Measurements from ENCODE around the gene ABCA8. TPM values are rescaled to one million over a fixed set of nuclear protein-coding genes. Genes with fewer than 3 reads are reported as not detected.
"Not testable (repeated sequence)": the region's sequence is repeated elsewhere in the genome, so short reads cannot be mapped to it uniquely, and the experiment has no call there.

ABCA8 gene
- not detected in 2 replicates for total RNA-seq

DNA sequence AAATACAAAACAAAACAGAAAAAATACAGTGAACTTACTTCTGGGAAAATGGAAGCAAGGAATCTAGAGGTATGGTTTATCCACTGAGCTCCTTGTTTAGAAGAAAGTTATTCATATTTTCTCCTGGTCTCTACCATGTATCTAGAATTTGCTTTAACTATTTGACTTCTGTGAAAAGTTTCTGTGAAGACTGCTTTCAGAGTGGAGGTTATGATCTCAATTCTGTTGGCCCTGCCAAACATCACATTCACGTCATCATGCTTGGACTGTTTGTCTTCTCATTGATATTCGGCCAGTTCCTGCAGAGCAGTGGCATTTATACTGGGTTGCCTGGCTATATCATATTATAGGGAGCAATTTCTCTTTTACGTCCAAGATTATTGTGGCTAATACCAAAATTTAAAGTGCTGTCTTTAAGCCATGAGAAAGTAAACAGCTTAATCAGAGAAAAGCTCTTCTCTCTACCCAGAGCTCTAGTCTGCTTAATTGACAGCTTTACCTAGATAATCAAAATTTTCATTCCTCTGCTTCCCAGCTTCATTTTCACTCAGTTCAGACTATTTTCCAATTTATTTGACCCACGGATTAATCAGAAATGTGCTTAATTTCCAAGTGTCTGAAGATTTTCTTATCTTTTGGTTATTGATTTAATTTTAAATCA, at the start of gene ABCA8:
TSS of gene ABCA8 (minus strand) at position 212 of the 661 bp plus-strand sequence. CDS start 13,358 bp downstream, outside the sequence.
- Mint-ChIP-seq H3K4me1 (ENCODE audit: low read depth) (no peaks in the 10 kb centered on the region), H3K9me3 (no peaks in the 10 kb centered on the region), H3K27ac (no peak within 1 kb of the TSS), H3K27me3 (ENCODE audit: low read depth) (no peaks in the 10 kb centered on the region), H3K4me3 (ENCODE audit: low read depth) (no peak within 1 kb of the TSS), H3K36me3 (ENCODE audit: low read depth) (no peaks in the 10 kb centered on the region)
- DNase-seq (ENCODE audit: low spot score), result no peak
- intact Hi-C loops (cut with micrococcal nuclease), result no loop called here

DNA sequence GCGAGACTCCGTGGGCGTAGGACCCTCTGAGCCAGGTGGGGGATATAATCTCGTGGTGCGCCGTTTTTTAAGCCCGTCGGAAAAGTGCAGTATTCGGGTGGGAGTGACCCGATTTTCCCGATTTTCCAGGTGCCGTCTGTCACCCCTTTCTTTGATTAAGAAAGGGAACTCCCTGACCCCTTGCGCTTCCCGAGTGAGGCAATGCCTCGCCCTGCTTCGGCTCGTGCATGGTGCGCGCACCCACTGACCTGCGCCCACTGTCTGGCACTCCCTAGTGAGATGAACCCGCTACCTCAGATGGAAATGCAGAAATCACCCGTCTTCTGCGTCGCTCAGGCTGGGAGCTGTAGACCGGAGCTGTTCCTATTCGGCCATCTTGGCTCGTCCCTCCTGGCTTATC, 49.6 kb upstream of the ABCA8 start:
- DNase-seq (ENCODE audit: low spot score); H3K4me3 Mint-ChIP-seq (ENCODE audit: low read depth); H3K27ac Mint-ChIP-seq; H3K4me1 Mint-ChIP-seq (ENCODE audit: low read depth); intact Hi-C loops (cut with micrococcal nuclease); H3K36me3 Mint-ChIP-seq (ENCODE audit: low read depth); H3K27me3 Mint-ChIP-seq (ENCODE audit: low read depth); H3K9me3 Mint-ChIP-seq: not testable (repeated sequence)

DNA sequence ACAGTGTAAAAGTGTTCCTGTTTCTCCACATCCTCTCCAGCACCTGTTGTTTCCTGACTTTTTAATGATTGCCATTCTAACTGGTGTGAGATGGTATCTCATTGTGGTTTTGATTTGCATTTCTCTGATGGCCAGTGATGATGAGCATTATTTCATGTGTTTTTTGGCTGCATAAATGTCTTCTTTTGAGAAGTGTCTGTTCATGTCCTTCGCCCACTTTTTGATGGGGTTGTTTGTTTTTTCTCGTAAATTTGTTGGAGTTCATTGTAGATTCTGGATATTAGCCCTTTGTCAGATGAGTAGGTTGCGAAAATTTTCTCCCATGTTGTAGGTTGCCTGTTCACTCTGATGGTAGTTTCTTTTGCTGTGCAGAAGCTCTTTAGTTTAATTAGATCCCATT, 44.6 kb upstream of the ABCA8 start:
- H3K4me1 Mint-ChIP-seq (ENCODE audit: low read depth); H3K27ac Mint-ChIP-seq; intact Hi-C loops (cut with micrococcal nuclease); H3K9me3 Mint-ChIP-seq; DNase-seq (ENCODE audit: low spot score); H3K27me3 Mint-ChIP-seq (ENCODE audit: low read depth); H3K36me3 Mint-ChIP-seq (ENCODE audit: low read depth); H3K4me3 Mint-ChIP-seq (ENCODE audit: low read depth): not testable (repeated sequence)

DNA sequence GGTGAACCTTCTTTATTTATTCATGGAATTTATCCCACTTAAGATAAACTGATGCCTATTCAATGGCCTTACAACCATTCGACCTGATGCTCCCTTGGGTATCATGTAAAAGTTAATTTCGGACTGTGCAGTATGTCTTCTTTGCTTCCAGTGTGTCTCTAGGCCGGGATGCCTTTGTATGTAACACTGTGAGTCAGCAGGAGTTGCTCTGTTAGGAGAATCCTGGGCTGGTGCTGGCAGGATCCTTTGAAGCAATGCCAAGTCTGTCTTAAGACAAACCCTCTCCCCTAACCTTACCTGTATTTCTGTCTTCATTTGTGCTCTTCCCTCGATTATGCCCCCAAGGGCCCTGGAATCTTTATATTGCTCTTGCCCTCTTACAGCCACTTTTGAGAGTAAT, 37.9 kb upstream of the ABCA8 start:
- intact Hi-C loops (cut with micrococcal nuclease), result no loop called here
- no peak overlapping the region for H3K4me3 Mint-ChIP-seq (ENCODE audit: low read depth)
- DNase-seq (ENCODE audit: low spot score), result no peak

GRCh38 chr17:68987966-68988365, 32.8 kb upstream of the ABCA8 start:
- H3K9me3 Mint-ChIP-seq, result no peaks in the 10 kb centered on the region
- H3K27ac Mint-ChIP-seq, result no peak overlapping the region
- no peak overlapping the region for H3K4me3 Mint-ChIP-seq (ENCODE audit: low read depth)
- no peak for DNase-seq (ENCODE audit: low spot score)
- no peaks in the 10 kb centered on the region for H3K27me3 Mint-ChIP-seq (ENCODE audit: low read depth)
- intact Hi-C loops (cut with micrococcal nuclease), result no loop called here
- no peaks in the 10 kb centered on the region for H3K4me1 Mint-ChIP-seq (ENCODE audit: low read depth)
- no peaks in the 10 kb centered on the region for H3K36me3 Mint-ChIP-seq (ENCODE audit: low read depth)

More for the DNA sequence above, 37.9 kb upstream of the ABCA8 start:
- H3K36me3 Mint-ChIP-seq (ENCODE audit: low read depth), result no peaks in the 10 kb centered on the region
- no peak overlapping the region for H3K27ac Mint-ChIP-seq
- H3K9me3 Mint-ChIP-seq, result no peaks in the 10 kb centered on the region
- H3K4me1 Mint-ChIP-seq (ENCODE audit: low read depth), result no peaks in the 10 kb centered on the region
- no peaks in the 10 kb centered on the region for H3K27me3 Mint-ChIP-seq (ENCODE audit: low read depth)

DNA sequence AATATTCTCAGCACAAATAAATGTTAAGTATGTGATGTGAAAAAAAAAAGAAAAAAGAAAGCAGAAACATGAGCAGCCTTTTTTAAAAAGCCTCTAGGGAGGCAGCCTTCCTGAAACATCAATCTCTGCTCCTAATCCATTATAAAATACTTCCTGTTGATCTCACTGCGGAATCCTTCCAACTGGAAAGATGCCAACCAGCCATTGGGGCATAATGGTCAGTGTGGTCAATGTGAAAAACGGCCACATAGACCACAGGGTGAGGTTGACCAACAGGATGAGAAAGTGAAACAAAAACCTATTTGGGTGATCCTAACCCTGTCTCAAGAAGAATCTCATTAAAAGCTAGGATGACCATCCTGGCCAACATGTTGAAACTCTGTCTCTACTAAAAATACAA, 26.1 kb upstream of the ABCA8 start:
- Mint-ChIP-seq H3K27ac (no peak overlapping the region), H3K27me3 (ENCODE audit: low read depth) (no peaks in the 10 kb centered on the region), H3K4me3 (ENCODE audit: low read depth) (no peak overlapping the region), H3K9me3 (no peaks in the 10 kb centered on the region), H3K36me3 (ENCODE audit: low read depth) (no peaks in the 10 kb centered on the region), H3K4me1 (ENCODE audit: low read depth) (no peaks in the 10 kb centered on the region)
- no peak for DNase-seq (ENCODE audit: low spot score)
- intact Hi-C loops (cut with micrococcal nuclease), result no loop called here

GRCh38 chr17:68973098-68973846, 18.1 kb upstream of the ABCA8 start:
- Mint-ChIP-seq H3K9me3 (no peaks in the 10 kb centered on the region), H3K27ac (no peak overlapping the region), H3K36me3 (ENCODE audit: low read depth) (no peaks in the 10 kb centered on the region), H3K4me3 (ENCODE audit: low read depth) (no peak overlapping the region), H3K4me1 (ENCODE audit: low read depth) (no peaks in the 10 kb centered on the region), H3K27me3 (ENCODE audit: low read depth) (no peaks in the 10 kb centered on the region)
- DNase-seq (ENCODE audit: low spot score), result no peak
- intact Hi-C loops (cut with micrococcal nuclease), result loop anchor here (10.0 kb wide), 1 partner anchor 198 kb away; no protein-coding TSS in a partner anchor

- Mint-ChIP-seq H3K27ac (no peak overlapping the region), H3K4me3 (ENCODE audit: low read depth) (no peak overlapping the region), H3K4me1 (ENCODE audit: low read depth) (no peaks in the 10 kb centered on the region), H3K27me3 (ENCODE audit: low read depth) (no peaks in the 10 kb centered on the region), H3K9me3 (no peaks in the 10 kb centered on the region), H3K36me3 (ENCODE audit: low read depth) (no peaks in the 10 kb centered on the region)
- intact Hi-C loops (cut with micrococcal nuclease), result loop anchor here (10.0 kb wide), 1 partner anchor 197 kb away; no protein-coding TSS in a partner anchor
- no peak for DNase-seq (ENCODE audit: low spot score)
These were observed 17.0 kb upstream of the ABCA8 start for GRCh38 chr17:68972119-68972704.

DNA sequence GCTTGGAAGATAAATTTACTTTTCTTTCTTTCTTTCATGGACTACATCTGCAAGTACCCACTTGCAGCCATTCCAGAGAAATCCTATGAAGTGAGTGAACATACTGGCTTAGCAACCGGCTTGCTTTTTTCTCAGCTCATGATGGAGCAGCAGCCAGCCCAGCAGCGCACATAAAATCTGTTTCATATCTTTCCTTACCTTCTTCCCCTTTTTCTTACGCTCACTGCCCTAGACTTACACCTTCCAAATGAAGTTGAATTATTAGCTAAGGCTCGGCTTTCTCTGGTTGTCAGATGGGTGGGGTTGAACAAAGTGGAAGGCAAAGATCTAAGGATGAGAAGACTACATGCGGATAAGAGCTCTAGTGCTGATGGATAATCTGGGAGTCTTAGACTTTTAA, 13.9 kb upstream of the ABCA8 start:
- no peak overlapping the region for H3K4me3 Mint-ChIP-seq (ENCODE audit: low read depth)
- no peak overlapping the region for H3K27ac Mint-ChIP-seq
- DNase-seq (ENCODE audit: low spot score), result no peak
- intact Hi-C loops (cut with micrococcal nuclease), result no loop called here
- H3K9me3 Mint-ChIP-seq, result no peaks in the 10 kb centered on the region
- H3K4me1 Mint-ChIP-seq (ENCODE audit: low read depth), result no peaks in the 10 kb centered on the region
- no peaks in the 10 kb centered on the region for H3K27me3 Mint-ChIP-seq (ENCODE audit: low read depth)
- H3K36me3 Mint-ChIP-seq (ENCODE audit: low read depth), result no peaks in the 10 kb centered on the region

- no peaks in the 10 kb centered on the region for H3K9me3 Mint-ChIP-seq
- intact Hi-C loops (cut with micrococcal nuclease), result no loop called here
- no peak overlapping the region for H3K4me3 Mint-ChIP-seq (ENCODE audit: low read depth)
- H3K27ac Mint-ChIP-seq, result no peak overlapping the region
- no peaks in the 10 kb centered on the region for H3K36me3 Mint-ChIP-seq (ENCODE audit: low read depth)
- H3K4me1 Mint-ChIP-seq (ENCODE audit: low read depth), result no peaks in the 10 kb centered on the region
- no peaks in the 10 kb centered on the region for H3K27me3 Mint-ChIP-seq (ENCODE audit: low read depth)
- no peak for DNase-seq (ENCODE audit: low spot score)
These were observed 8.8 kb upstream of the ABCA8 start for GRCh38 chr17:68963958-68964357.

GRCh38 chr17:68961214-68961882, 6.2 kb upstream of the ABCA8 start:
- Mint-ChIP-seq H3K4me1 (ENCODE audit: low read depth) (no peaks in the 10 kb centered on the region), H3K4me3 (ENCODE audit: low read depth) (no peak overlapping the region), H3K27ac (no peak overlapping the region), H3K27me3 (ENCODE audit: low read depth) (no peaks in the 10 kb centered on the region), H3K36me3 (ENCODE audit: low read depth) (no peaks in the 10 kb centered on the region), H3K9me3 (no peaks in the 10 kb centered on the region)
- intact Hi-C loops (cut with micrococcal nuclease), result no loop called here
- no peak for DNase-seq (ENCODE audit: low spot score)

DNA sequence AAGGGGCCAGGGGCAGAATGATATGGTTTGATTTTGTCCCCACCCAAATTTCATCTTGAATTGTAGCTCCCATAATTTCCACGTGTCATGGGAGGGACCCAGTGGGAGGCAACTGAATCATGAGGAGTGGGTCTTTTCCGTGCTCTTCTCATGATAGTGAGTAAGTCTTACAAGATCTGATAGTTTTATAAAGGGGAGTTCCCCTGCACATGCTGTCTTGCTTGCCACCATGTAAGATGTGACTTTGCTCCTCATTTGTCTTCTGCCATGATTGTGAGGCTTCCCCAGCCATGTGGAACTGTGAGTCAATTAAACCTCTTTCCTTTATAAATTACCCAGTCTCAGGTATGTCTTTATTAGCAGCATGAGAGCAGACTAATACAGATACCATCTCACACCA, 3.9 kb upstream of the ABCA8 start:
- H3K9me3 Mint-ChIP-seq; H3K27me3 Mint-ChIP-seq (ENCODE audit: low read depth); H3K36me3 Mint-ChIP-seq (ENCODE audit: low read depth); H3K4me1 Mint-ChIP-seq (ENCODE audit: low read depth); intact Hi-C loops (cut with micrococcal nuclease); DNase-seq (ENCODE audit: low spot score); H3K4me3 Mint-ChIP-seq (ENCODE audit: low read depth); H3K27ac Mint-ChIP-seq: not testable (repeated sequence)

DNA sequence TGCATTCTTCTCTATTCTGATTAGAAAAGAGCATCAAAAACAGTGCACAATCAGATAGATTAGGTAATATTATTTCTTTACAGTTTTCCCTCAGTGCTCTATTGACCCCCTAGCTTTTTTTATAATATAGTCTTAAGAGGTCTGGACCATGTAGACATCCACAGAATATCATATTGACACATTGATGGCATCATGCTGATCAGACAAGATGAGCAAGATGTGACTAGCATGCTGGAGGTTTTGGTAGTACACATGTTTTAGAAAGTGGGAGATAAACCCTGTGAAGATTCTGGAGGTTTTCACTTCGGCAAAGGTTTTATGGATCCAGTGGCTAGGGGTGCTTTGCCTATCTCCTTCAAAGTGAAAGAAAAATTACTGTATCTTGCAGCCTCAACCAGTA, 2.8 kb upstream of the ABCA8 start:
- no peak for DNase-seq (ENCODE audit: low spot score)
- Mint-ChIP-seq H3K36me3 (ENCODE audit: low read depth) (no peaks in the 10 kb centered on the region), H3K9me3 (no peaks in the 10 kb centered on the region), H3K4me3 (ENCODE audit: low read depth) (no peak overlapping the region), H3K27ac (no peak overlapping the region), H3K4me1 (ENCODE audit: low read depth) (no peaks in the 10 kb centered on the region), H3K27me3 (ENCODE audit: low read depth) (no peaks in the 10 kb centered on the region)
- intact Hi-C loops (cut with micrococcal nuclease), result no loop called here
